Measurements from ENCODE around the gene PLEKHM2.

DNA sequence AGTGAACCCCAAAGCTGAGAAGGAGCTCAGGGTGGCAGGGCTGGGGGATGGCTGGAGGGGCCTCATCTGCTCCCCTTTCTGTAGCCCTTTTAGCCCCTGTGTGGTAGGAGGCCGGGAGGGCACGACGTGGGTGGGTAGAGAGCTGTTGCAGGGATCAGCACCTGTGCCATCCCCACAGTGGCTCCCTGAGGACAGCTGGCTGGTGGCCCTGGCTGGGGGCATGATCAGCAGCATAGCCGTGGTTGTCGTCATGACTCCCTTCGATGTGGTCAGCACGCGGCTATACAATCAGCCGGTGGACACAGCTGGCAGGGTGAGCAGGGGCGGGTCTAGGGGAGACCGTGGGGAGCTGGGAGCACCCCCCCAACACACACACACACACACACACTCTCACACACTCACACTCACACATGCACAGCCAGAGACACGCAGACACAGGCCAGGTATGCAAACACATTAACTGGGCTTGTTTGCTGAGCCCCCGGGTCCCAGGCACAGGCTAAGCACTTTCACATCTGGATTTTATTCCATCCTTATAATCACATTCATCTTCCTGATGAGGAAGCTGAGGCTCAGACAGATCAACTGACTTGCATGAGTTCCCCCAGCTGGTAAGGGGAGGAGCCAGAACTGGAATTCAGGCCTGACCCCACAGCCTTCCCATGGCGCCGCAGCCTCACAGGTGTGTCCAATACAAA lies 54.4 kb downstream of the PLEKHM2 start:
- no peak for TF ChIP-seq POLR2AphosphoS5 (IDR thresholded peaks at IDR 0.05)
- TF ChIP-seq EP300 (IDR thresholded peaks at IDR 0.05), result no peak

Measured in suprapubic skin (tissue), 4 donors.